SK-N-MC (cell line): ENCODE data around the gene UBFD1.

Source experiments
- DNase-seq: peaks from one replicate; pipeline ENCODE4 v3.0.0-alpha.2; 2011; ENCODE audit warnings: low read depth, low spot score
- H3K27ac ChIP-seq: fragments of 200-600 bp; sonication (generic); 2 replicates; pipeline ENCODE4 v1.5.1; 2016; ENCODE audit warnings: mixed run types
- H3K36me3 ChIP-seq: fragments of 200-600 bp; sonication (generic); 2 replicates; pipeline ENCODE4 v1.6.1; 2017; ENCODE audit warnings: antibody characterized with exemption, low read length, mixed read lengths; ENCODE audit not compliant: insufficient read depth
- H3K4me3 ChIP-seq: fragments of 200-600 bp; sonication (generic); 2 replicates; pipeline ENCODE4 v1.5.1; 2016
- H3K9ac ChIP-seq: fragments of 200-600 bp; sonication (generic); 2 replicates; pipeline ENCODE4 v1.8.0; 2017; ENCODE audit warnings: mixed run types, mixed read lengths; ENCODE audit not compliant: insufficient read length
- H3K9me3 ChIP-seq: fragments of 200-600 bp; sonication (generic); 2 replicates; pipeline ENCODE4 v1.6.1; 2017; ENCODE audit warnings: low read depth, mild to moderate bottlenecking, antibody characterized with exemption, low read length, moderate library complexity, mixed read lengths
- EZH2 ChIP-seq: fragments of 200-600 bp; sonication (generic); IDR thresholded peaks from one replicate; pipeline ENCODE4 v1.6.1; 2017; ENCODE audit warnings: antibody characterized with exemption
- FOXP2 ChIP-seq: optimal IDR thresholded peaks from 2 replicates; pipeline ENCODE3; 2011; ENCODE audit warnings: mild to moderate bottlenecking, moderate library complexity; ENCODE audit not compliant: insufficient read depth; ENCODE audit errors: extremely low read length, control extremely low read depth
- POLR2AphosphoS5 ChIP-seq: IDR thresholded peaks from 2 replicates; pipeline ENCODE4 v1.6.1; 2012; ENCODE audit warnings: mild to moderate bottlenecking, low read depth, low read length, borderline replicate concordance

UBFD1 gene

DNA sequence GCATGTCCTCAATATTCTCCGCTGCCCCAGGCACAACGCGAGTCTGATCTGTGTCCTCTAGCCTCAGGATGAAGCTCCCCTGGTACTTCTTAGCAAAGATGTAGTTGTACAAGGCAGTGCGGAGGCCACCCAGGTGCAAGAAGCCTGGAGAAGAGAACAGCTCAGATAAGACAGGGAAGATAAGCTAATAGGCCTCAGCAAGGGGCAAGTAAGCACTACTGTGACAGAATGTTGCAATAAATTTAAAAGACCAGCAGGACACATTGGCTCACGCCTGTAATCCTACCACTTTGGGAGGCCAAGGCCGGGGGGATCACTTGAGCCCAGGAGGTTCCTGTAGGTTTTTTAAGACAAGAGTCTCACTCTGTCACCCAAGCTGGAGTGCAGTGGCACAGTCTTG is 5.4 kb upstream of the UBFD1 start:
- Histone ChIP-seq H3K4me3 (no peak overlapping the region), H3K36me3 (peaks cover 53% of the 10 kb centered on the region), H3K9ac (no peak overlapping the region), H3K9me3 (no peaks in the 10 kb centered on the region), H3K27ac (no peak overlapping the region)
- no peak for DNase-seq
- no peak for TF ChIP-seq FOXP2
- no peak for TF ChIP-seq EZH2
- no peak for TF ChIP-seq POLR2AphosphoS5

DNA sequence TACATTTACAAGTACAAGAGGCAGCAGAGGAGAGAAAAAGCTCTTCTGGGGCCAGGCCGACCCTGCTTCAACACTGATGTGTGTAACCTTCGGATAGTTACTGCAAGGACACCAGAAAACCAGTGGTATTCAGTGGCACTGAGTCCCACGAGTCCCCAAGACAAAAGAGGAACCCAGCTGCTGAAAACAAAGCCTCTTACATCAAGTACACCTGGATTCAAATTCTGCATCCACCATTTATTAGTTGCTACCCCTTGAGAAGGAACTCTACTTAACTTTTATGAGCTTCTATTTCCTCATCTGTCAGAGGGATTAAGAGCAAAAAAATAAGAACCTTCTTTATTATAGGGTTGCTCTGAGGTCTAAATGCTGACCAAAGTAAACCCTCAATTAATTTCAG is 3.0 kb upstream of the UBFD1 start:
- Histone ChIP-seq H3K27ac (no peak overlapping the region), H3K9me3 (no peaks in the 10 kb centered on the region), H3K4me3 (no peak overlapping the region), H3K9ac (peak overlapping the region; percentile 1), H3K36me3 (peaks cover 45% of the 10 kb centered on the region)
- DNase-seq, result no peak
- no peak for TF ChIP-seq POLR2AphosphoS5
- TF ChIP-seq EZH2, result no peak
- no peak for TF ChIP-seq FOXP2

DNA sequence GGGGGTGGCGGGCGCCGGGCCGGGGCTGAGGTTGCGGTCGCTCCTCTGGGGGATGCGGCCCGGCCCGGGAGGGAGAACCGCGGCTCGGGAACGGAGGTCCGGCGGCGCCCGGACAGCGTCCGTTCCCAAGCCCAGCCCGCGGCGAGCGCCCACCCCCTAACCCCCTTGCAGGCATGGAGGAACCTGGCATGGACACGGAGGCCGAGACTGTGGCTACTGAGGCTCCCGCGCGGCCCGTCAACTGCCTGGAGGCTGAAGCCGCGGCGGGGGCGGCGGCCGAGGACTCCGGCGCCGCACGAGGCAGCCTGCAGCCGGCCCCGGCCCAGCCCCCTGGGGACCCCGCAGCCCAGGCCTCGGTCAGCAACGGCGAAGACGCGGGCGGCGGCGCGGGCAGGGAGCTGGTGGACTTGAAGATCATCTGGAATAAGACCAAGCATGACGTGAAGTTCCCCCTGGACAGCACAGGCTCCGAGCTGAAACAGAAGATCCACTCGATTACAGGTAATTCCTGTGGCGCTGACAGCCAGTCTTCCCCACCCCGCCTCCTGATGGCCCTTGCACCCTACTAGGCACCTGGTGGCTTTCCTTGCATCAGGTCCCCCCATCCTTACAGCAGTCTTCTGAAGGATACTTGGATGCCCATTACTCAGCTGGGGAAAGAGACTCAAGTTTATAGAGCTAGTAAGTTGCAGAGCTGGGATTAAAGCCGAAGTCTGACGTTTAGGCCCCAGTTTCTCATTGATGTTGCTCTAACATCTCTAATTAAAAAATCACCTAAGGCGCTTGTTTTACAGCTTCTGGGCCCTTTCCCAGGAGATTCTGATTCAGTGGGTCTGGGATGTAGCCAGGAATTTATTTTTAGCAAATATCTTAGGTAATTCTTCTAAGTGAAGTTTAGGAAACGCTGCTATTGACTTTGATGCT is 514 bp downstream of the UBFD1 start:
- Histone ChIP-seq H3K4me3 (peak overlapping the region; percentile 77), H3K27ac (peak overlapping the region; percentile 80), H3K9me3 (no peaks in the 10 kb centered on the region), H3K9ac (peak overlapping the region; percentile 95), H3K36me3 (peaks cover 45% of the 10 kb centered on the region)
- TF ChIP-seq EZH2 (no peak), FOXP2 (no peak), POLR2AphosphoS5 (no peak)
- DNase-seq, result no peak

DNA sequence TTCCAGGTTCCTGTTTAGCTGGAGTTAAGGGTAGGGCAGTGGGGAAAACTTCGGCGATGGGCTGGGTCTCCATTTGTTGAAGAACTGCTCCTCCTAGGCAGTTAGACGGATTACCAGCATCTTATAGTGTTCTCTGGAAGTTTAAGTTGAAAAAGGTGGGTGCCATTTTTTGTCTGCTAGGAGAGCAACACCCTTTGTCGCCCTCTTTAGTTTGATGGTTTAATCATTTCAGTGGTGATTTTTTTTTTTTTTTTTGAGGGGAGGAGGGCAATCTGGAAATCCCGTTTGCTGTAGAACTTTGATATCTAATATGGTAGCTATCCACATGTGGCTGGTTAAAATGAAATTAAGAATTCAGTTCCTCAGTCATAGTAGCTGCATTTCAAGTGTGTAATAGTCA is 4.1 kb downstream of the UBFD1 start:
- no peak overlapping the region for H3K9ac ChIP-seq
- no peak for DNase-seq
- H3K36me3 ChIP-seq, result peaks cover 73% of the 10 kb centered on the region
- H3K9me3 ChIP-seq, result no peaks in the 10 kb centered on the region
- no peak overlapping the region for H3K27ac ChIP-seq
- no peak overlapping the region for H3K4me3 ChIP-seq
- TF ChIP-seq POLR2AphosphoS5 (no peak), EZH2 (no peak), FOXP2 (no peak)

DNA sequence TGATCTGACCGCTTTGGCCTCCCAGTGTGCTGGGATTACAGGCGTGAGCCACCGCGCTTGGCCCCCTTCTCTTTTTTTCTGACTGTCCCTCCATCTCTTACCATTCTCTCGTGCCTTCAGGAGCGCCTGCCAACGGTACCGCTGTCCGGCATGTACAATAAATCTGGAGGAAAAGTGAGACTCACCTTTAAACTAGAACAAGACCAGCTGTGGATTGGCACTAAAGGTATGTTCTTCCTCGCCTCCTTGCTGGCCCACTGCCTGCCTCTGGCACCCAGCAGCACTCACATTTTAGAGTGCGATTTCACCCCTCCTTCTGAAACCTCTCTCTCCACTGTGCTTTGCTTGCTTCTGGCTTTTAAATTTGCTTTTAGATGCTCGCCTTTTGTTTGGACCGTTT is 5.0 kb downstream of the UBFD1 start:
- TF ChIP-seq POLR2AphosphoS5, result no peak
- no peak for TF ChIP-seq EZH2
- no peak for TF ChIP-seq FOXP2
- Histone ChIP-seq H3K36me3 (peaks cover 82% of the 10 kb centered on the region), H3K9ac (no peak overlapping the region)

DNA sequence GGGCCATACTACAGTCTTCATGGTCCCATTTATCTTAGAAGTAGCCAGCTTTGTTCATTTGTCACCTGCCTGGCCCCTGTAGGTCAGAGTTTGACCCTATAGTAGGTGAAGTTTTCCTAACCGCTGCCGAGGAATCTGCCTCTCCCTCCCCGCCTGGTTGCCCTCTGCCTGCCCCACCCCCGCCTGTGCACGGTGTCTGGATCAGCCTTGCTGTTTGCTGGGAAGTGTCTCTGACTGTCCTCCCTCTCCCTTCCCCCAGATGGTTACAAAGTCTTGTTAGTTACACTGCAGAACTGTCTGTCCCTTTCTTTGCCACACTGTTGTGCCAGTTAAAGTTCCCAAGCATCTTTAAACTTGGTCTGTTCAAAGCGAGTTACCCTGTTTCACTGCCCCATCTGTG is 5.7 kb downstream of the UBFD1 start:
- peaks cover 89% of the 10 kb centered on the region for H3K36me3 ChIP-seq
- TF ChIP-seq EZH2, result no peak
- no peak for TF ChIP-seq FOXP2
- TF ChIP-seq POLR2AphosphoS5, result no peak
- no peak overlapping the region for H3K9ac ChIP-seq
- H3K4me3 ChIP-seq, result no peak overlapping the region
- H3K27ac ChIP-seq, result no peak overlapping the region
- no peak for DNase-seq
- H3K9me3 ChIP-seq, result no peaks in the 10 kb centered on the region

More for the DNA sequence above, 5.0 kb downstream of the UBFD1 start:
- H3K27ac ChIP-seq, result no peak overlapping the region
- H3K4me3 ChIP-seq, result no peak overlapping the region
- no peaks in the 10 kb centered on the region for H3K9me3 ChIP-seq
- DNase-seq, result no peak

DNA sequence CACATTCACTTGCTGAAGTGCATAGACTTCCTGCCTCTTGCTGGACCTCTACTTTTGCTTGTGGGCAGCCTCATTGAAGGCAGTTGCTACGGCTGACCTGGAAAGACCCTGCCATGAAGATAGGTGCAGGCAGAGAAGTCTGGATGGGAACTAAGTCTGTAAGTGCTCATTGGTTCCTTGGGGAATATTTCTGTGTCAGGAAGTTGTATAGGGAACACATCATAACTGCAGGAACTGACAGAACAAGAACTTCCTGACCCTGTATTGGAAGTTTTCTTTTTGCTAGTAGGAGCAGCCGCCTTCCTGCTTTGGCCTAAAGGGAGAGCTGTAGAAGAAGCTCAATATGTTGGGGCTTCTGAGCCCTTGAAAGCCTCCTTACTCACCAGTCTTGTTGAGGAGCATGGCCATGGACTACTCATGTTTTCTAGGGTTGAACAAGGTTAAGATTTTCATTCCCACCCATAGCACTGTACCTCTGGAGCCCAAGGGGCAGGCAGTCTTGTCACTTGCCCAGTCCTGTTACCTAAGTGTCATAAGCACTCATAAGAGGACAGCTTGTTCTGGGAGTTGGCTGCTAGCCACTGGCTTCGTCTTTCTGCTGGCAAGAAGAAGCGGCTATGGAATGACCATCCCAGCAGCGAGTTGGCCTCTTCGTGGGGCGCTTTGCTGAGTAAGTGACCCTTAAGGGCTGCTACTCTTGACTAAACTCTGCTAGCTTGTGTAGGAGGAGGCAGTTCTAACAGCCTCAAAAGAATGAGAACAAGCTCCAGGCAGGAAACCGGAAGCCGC is 7.2 kb downstream of the UBFD1 start:
- TF ChIP-seq POLR2AphosphoS5 (no peak), EZH2 (no peak), FOXP2 (no peak)
- H3K36me3 ChIP-seq, result peaks cover 91% of the 10 kb centered on the region

DNA sequence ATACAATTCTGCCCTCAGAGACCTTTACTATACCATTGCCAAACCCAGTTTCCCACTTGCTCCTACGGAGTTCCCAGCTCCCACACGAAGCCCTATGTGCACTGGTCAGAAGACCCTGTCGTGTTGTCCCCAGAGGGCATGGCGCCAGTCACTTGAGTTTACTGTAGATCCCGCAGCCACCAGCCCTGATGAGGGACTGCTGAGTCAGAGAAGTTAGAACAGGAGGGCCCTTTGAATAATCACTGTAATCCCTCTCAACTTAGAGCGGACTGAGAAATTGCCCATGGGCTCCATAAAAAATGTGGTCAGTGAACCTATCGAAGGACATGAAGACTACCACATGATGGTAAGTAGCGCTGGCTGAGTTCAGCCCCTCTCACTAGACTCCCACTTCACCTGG is 9.2 kb downstream of the UBFD1 start:
- no peak for DNase-seq
- Histone ChIP-seq H3K4me3 (no peak overlapping the region), H3K9me3 (no peaks in the 10 kb centered on the region), H3K27ac (no peak overlapping the region), H3K9ac (no peak overlapping the region), H3K36me3 (peaks cover 91% of the 10 kb centered on the region)
- TF ChIP-seq POLR2AphosphoS5, result no peak
- no peak for TF ChIP-seq FOXP2
- no peak for TF ChIP-seq EZH2

More for the DNA sequence above, 7.2 kb downstream of the UBFD1 start:
- no peaks in the 10 kb centered on the region for H3K9me3 ChIP-seq
- H3K9ac ChIP-seq, result no peak overlapping the region
- H3K27ac ChIP-seq, result no peak overlapping the region
- no peak overlapping the region for H3K4me3 ChIP-seq
- DNase-seq, result no peak
